PC-3 (cell line): Measurements from ENCODE around the gene PBX4.

Experiments used
- EZH2 ChIP-seq: fragments of 300-600 bp; sonication (generic); IDR thresholded peaks from one replicate; pipeline ENCODE4 v1.6.1; 2017; ENCODE audit warnings: antibody characterized with exemption, mild to moderate bottlenecking, low read length; ENCODE audit not compliant: unreplicated experiment
- EZH2phosphoT487 ChIP-seq: fragments of 300-600 bp; sonication (generic); IDR thresholded peaks from 2 replicates; pipeline ENCODE4 v1.6.1; 2018; ENCODE audit warnings: mild to moderate bottlenecking, antibody characterized with exemption, low read length, borderline replicate concordance
- TF ChIP-seq, protein P1 (sequence below): fragments of 300-600 bp; sonication (generic); conservative IDR thresholded peaks from 2 replicates; pipeline ENCODE4 v1.5.1; 2017; ENCODE audit warnings: antibody characterized with exemption, low read depth, mild to moderate bottlenecking, low read length

DNA sequence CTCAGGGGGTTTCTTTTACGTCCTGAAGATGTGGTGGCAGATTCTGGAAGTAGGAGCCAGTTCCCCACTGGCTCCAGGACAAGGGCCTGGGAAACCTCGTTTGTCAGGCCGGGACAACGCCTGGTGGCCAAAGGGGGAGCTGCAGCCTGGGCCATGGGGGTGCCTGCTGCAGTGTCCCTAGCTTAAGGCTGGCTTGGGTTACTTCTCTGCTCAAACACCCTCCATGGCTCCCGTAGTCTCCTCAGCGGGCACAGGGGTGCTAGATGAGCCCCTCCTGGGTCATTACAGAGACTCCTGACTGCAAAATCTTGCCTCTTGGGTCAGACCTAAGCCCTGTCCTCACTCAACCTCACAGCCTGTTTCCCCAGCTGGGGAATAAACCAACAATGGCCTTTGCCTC is 65.7 kb downstream of the PBX4 start:
- TF ChIP-seq, protein P1, sequence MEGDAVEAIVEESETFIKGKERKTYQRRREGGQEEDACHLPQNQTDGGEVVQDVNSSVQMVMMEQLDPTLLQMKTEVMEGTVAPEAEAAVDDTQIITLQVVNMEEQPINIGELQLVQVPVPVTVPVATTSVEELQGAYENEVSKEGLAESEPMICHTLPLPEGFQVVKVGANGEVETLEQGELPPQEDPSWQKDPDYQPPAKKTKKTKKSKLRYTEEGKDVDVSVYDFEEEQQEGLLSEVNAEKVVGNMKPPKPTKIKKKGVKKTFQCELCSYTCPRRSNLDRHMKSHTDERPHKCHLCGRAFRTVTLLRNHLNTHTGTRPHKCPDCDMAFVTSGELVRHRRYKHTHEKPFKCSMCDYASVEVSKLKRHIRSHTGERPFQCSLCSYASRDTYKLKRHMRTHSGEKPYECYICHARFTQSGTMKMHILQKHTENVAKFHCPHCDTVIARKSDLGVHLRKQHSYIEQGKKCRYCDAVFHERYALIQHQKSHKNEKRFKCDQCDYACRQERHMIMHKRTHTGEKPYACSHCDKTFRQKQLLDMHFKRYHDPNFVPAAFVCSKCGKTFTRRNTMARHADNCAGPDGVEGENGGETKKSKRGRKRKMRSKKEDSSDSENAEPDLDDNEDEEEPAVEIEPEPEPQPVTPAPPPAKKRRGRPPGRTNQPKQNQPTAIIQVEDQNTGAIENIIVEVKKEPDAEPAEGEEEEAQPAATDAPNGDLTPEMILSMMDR: peak; percentile 59
- TF ChIP-seq EZH2 (no peak), EZH2phosphoT487 (no peak)
